Measurements from ENCODE around the gene PCDH9. TPM values are rescaled to one million over a fixed set of nuclear protein-coding genes. Genes with fewer than 3 reads are reported as not detected.

PCDH9 gene
- total RNA-seq, 6 donors from 2014 or later = 3.1 to 19.4 (median 7.8) TPM

DNA sequence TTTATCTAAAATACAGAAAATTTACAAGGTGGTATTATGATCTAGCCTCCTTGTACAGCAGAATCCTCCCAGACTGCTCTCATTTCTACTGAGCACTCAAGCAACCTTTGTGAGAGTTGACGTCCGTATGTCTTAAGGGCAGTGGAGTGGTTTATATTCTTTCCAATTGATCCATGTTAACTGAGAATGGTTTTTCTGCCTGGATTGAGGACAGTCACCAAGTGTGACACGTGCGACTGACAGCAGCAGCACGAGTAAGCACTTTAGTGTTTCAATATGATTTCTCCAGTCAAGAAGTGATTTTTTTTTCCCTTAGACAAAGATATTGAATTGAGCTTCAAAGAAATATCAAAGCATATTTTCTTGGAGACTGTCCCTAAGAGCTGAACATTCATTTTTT, 901.7 kb downstream of the PCDH9 start:
- Histone ChIP-seq H3K4me3 (no peak overlapping the region), H3K4me1 (no peaks in the 10 kb centered on the region), H3K27ac (no peak overlapping the region), H3K36me3 (no peaks in the 10 kb centered on the region), H3K9me3 (no peaks in the 10 kb centered on the region), H3K27me3 (no peaks in the 10 kb centered on the region)
- 65 to 88% methylated on average over 5 of the region's 5 CpGs for WGBS, 2 donors
- no peak for TF ChIP-seq POLR2AphosphoS5 (IDR thresholded peaks at IDR 0.05)
- TF ChIP-seq, protein P1, sequence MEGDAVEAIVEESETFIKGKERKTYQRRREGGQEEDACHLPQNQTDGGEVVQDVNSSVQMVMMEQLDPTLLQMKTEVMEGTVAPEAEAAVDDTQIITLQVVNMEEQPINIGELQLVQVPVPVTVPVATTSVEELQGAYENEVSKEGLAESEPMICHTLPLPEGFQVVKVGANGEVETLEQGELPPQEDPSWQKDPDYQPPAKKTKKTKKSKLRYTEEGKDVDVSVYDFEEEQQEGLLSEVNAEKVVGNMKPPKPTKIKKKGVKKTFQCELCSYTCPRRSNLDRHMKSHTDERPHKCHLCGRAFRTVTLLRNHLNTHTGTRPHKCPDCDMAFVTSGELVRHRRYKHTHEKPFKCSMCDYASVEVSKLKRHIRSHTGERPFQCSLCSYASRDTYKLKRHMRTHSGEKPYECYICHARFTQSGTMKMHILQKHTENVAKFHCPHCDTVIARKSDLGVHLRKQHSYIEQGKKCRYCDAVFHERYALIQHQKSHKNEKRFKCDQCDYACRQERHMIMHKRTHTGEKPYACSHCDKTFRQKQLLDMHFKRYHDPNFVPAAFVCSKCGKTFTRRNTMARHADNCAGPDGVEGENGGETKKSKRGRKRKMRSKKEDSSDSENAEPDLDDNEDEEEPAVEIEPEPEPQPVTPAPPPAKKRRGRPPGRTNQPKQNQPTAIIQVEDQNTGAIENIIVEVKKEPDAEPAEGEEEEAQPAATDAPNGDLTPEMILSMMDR (IDR thresholded peaks at IDR 0.05) = no peak
- no peak for TF ChIP-seq POLR2A (IDR thresholded peaks at IDR 0.05)
- no peak for TF ChIP-seq EP300 (IDR thresholded peaks at IDR 0.05)
- ATAC-seq (ENCODE audit: low FRiP score in 2 of 2) (no peak), DNase-seq (no peak)

DNA sequence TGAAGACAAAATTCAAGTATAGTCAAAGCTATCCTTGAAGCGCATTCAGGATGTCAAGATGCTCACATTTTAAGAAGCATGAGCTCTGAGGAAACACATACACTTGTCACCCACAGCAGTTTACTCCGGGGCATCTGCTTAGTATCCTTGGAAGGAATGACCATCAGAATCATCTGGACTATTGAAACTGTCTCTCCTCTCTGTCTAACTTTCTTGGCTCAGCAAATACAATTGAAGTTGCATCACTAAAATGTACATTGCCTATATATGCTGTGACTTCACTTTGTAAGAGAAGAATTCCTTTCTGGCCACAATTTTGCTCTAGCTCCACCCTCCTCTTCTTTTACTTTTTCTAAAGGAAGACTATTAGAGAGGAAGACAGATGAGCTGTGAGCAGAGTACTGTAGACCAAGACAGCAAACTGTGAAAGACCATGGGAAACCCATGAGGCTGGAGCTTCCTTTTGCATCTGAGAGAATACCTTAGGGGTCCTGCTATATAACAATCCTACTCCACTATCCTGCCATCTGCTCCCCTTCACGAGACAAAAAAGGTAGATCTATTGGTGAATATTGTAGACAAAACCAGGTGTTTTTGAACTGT, 906.3 kb downstream of the PCDH9 start:
- DNase-seq (no peak), ATAC-seq (ENCODE audit: low FRiP score in 2 of 2) (no peak)
- H3K4me1 ChIP-seq = no peaks in the 10 kb centered on the region
- TF ChIP-seq, protein P1 (IDR thresholded peaks at IDR 0.05) = no peak
- TF ChIP-seq POLR2AphosphoS5 (IDR thresholded peaks at IDR 0.05) (no peak), POLR2A (IDR thresholded peaks at IDR 0.05) (no peak), EP300 (IDR thresholded peaks at IDR 0.05) (no peak)
- H3K27me3 ChIP-seq = no peaks in the 10 kb centered on the region
- H3K27ac ChIP-seq = no peak overlapping the region
- H3K9me3 ChIP-seq = no peaks in the 10 kb centered on the region
- H3K36me3 ChIP-seq = no peaks in the 10 kb centered on the region
- 80 to 84% methylated on average over 3 of the region's 3 CpGs for WGBS, 2 donors
- H3K4me3 ChIP-seq = no peak overlapping the region

DNA sequence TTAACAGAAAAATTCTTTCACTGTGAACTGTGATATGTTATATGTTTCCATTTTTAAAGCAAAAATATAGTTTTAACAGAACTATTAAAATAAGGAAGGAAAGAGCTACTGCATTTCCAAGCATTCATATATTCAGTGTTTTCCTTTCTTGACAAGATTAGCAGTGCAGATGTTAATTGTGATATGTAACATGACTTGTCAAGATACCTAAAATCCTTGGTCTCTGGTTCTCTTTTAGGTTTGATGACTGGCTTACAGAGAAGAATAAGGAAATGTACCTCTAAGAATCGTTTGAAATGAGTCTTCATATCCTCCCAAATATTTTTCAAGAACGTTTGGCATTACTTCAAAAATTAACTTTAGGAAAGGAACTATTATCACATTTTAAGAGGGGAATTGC, 907.2 kb downstream of the PCDH9 start:
- ATAC-seq (ENCODE audit: low FRiP score in 2 of 2) = no peak
- H3K9me3 ChIP-seq = no peaks in the 10 kb centered on the region

DNA sequence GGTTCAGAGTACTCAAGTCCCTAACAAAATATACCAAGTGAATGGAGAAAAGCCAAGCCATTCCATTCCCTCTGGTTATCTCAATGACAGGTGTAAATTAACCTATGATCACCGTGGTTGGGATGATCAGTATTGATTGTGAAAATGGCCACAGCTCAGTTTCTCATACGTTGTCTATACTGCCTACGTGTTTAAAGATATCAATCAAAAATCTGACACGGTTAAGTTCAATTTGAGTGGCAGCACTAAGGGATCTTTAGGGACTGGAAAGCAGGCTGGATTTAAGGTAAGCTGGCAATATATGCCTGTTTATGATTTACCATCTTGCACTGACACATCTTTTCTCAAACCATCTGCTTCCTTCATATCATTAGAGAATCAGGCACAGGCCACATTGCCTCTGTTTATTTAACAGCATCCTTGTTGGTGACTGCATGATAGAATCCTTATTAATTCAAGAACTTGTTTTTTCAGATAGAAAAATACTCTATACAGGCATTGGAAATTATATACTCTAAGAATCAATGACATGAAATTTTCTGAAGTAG, 907.9 kb downstream of the PCDH9 start:
- WGBS, 2 donors = 64 to 78% methylated on average over 4 of the region's 4 CpGs
- Histone ChIP-seq H3K4me3 (no peak overlapping the region), H3K4me1 (no peaks in the 10 kb centered on the region), H3K27ac (no peak overlapping the region), H3K9me3 (no peaks in the 10 kb centered on the region), H3K27me3 (no peaks in the 10 kb centered on the region), H3K36me3 (no peaks in the 10 kb centered on the region)
- ATAC-seq (ENCODE audit: low FRiP score in 2 of 2) (no peak), DNase-seq (no peak)
- TF ChIP-seq POLR2AphosphoS5 (IDR thresholded peaks at IDR 0.05) = no peak
- no peak for TF ChIP-seq POLR2A (IDR thresholded peaks at IDR 0.05)

More for the DNA sequence above, 907.2 kb downstream of the PCDH9 start:
- 18 to 23% methylated on average over 2 of the region's 2 CpGs for WGBS, 2 donors
- no peaks in the 10 kb centered on the region for H3K27me3 ChIP-seq
- H3K27ac ChIP-seq = no peak overlapping the region
- TF ChIP-seq POLR2A (IDR thresholded peaks at IDR 0.05) (no peak), EP300 (IDR thresholded peaks at IDR 0.05) (no peak), POLR2AphosphoS5 (IDR thresholded peaks at IDR 0.05) (no peak)
- TF ChIP-seq, protein P1 (IDR thresholded peaks at IDR 0.05) = no peak
- no peaks in the 10 kb centered on the region for H3K4me1 ChIP-seq
- DNase-seq = no peak
- no peak overlapping the region for H3K4me3 ChIP-seq
- no peaks in the 10 kb centered on the region for H3K36me3 ChIP-seq

DNA sequence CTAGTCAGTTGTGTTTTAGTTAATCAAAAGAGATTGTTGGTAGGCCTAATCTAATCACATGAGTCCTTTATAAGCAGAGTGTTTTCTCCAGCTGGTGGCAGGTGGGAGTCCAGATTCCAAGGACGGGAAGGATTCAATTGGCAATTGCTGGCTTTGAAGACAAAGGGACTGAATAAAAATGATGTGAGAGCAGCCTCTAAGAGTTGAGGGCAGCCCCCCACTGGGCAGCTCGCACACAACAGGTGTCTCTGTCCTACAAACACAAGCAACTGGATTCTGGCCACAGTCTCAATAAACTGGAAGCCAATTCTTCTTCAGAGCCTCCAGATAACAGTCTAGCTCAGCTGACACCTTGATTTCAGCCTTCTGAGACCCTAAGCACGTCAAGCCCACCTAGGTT, 915.2 kb downstream of the PCDH9 start:
- Histone ChIP-seq H3K27ac (no peak overlapping the region), H3K4me1 (peaks cover 0 to 7% (median 0%) of the 10 kb centered on the region in 4 donors), H3K36me3 (no peaks in the 10 kb centered on the region), H3K4me3 (no peak overlapping the region), H3K27me3 (no peaks in the 10 kb centered on the region), H3K9me3 (no peaks in the 10 kb centered on the region)
- no peak for ATAC-seq (ENCODE audit: low FRiP score in 2 of 2)
- TF ChIP-seq, protein P1 (IDR thresholded peaks at IDR 0.05) = no peak
- TF ChIP-seq EP300 (IDR thresholded peaks at IDR 0.05) (no peak), POLR2AphosphoS5 (IDR thresholded peaks at IDR 0.05) (no peak), POLR2A (IDR thresholded peaks at IDR 0.05) (no peak)
- DNase-seq = no peak
- 78 to 85% methylated on average over 3 of the region's 3 CpGs for WGBS, 2 donors

Data from upper lobe of left lung (tissue), 6 donors.